ENCODE results near the gene NID2. TPM values are rescaled to one million over a fixed set of nuclear protein-coding genes. Genes with fewer than 3 reads are reported as not detected.

The NID2 gene
- total and polyA plus RNA-seq, 2 experiments from 2014 or later, result 52.8 to 65.7 TPM

- H2AFZ ChIP-seq, result no peak overlapping the region
- H3K9me3 ChIP-seq (ENCODE audit: low read depth), result peaks cover 5% of the 10 kb centered on the region
- no peak for DNase-seq (ENCODE audit: low spot score)
- H3K79me2 ChIP-seq, result no peaks in the 10 kb centered on the region
- 92% methylated on average over 1 of the region's 1 CpG for WGBS (ENCODE audit: low lambda C conversion rate, missing lambda C conversion rate)
- H3K36me3 ChIP-seq (replicated peaks; ENCODE audit: insufficient read depth, low read depth), result no peaks in the 10 kb centered on the region
- no peak overlapping the region for H3K4me3 ChIP-seq
- no peaks in the 10 kb centered on the region for H3K9me2 ChIP-seq (replicated peaks; ENCODE audit: insufficient read depth)
- no peak overlapping the region for H3K27ac ChIP-seq
- no peak overlapping the region for H3K4me2 ChIP-seq
- no peaks in the 10 kb centered on the region for H3K27me3 ChIP-seq
- H4K20me1 ChIP-seq (ENCODE audit: insufficient read depth, poor library complexity, severe bottlenecking), result no peaks in the 10 kb centered on the region
- peaks cover 11% of the 10 kb centered on the region for H3K4me1 ChIP-seq (ENCODE audit: insufficient read depth)
- TF ChIP-seq, protein P1, sequence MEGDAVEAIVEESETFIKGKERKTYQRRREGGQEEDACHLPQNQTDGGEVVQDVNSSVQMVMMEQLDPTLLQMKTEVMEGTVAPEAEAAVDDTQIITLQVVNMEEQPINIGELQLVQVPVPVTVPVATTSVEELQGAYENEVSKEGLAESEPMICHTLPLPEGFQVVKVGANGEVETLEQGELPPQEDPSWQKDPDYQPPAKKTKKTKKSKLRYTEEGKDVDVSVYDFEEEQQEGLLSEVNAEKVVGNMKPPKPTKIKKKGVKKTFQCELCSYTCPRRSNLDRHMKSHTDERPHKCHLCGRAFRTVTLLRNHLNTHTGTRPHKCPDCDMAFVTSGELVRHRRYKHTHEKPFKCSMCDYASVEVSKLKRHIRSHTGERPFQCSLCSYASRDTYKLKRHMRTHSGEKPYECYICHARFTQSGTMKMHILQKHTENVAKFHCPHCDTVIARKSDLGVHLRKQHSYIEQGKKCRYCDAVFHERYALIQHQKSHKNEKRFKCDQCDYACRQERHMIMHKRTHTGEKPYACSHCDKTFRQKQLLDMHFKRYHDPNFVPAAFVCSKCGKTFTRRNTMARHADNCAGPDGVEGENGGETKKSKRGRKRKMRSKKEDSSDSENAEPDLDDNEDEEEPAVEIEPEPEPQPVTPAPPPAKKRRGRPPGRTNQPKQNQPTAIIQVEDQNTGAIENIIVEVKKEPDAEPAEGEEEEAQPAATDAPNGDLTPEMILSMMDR (IDR thresholded peaks at IDR 0.05; ENCODE audit: poor library complexity), result no peak
- TF ChIP-seq EZH2phosphoT487 (IDR thresholded peaks at IDR 0.05; ENCODE audit: low read depth, severe bottlenecking, unreplicated experiment) (no peak), EZH2 (IDR thresholded peaks at IDR 0.05; ENCODE audit: borderline replicate concordance) (no peak)
Observed at GRCh38 chr14:52089218-52089617, 20.4 kb upstream of the NID2 start.

DNA sequence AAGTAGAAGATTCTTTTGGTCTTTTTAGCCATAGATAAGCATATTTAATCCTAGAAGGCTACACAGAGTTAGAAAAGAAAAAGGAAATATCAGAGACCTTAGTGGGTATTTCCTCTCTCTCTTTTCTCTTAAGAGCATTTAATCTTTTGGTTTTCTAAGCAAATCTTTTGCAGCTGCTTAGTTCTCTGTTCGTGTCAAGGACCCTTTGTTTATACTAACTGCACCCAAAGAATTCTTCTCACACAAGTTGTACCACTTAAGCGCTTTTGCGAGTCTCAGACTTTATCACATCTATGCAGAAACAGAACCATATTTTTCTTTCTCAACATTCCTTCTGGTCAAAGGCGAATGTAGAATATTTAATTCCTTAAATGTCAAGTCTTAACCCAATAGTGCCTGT lies 17.9 kb upstream of the NID2 start:
- H3K4me1 ChIP-seq (ENCODE audit: insufficient read depth), result peaks cover 9% of the 10 kb centered on the region
- no peak for DNase-seq (ENCODE audit: low spot score)
- TF ChIP-seq, protein P1 (IDR thresholded peaks at IDR 0.05; ENCODE audit: poor library complexity), result no peak
- no peak for TF ChIP-seq EZH2 (IDR thresholded peaks at IDR 0.05; ENCODE audit: borderline replicate concordance)
- TF ChIP-seq EZH2phosphoT487 (IDR thresholded peaks at IDR 0.05; ENCODE audit: low read depth, severe bottlenecking, unreplicated experiment), result no peak
- H3K79me2 ChIP-seq, result no peaks in the 10 kb centered on the region
- WGBS (ENCODE audit: low lambda C conversion rate, missing lambda C conversion rate), result 19% methylated on average over 4 of the region's 4 CpGs
- peak overlapping the region; percentile 19 for H3K4me2 ChIP-seq
- no peak overlapping the region for H3K4me3 ChIP-seq
- H3K27ac ChIP-seq, result peak overlapping the region; percentile 38
- H3K27me3 ChIP-seq, result no peaks in the 10 kb centered on the region
- peaks cover 6% of the 10 kb centered on the region for H3K9me3 ChIP-seq (ENCODE audit: low read depth)
- H3K9me2 ChIP-seq (replicated peaks; ENCODE audit: insufficient read depth), result no peaks in the 10 kb centered on the region
- H2AFZ ChIP-seq, result no peak overlapping the region
- no peaks in the 10 kb centered on the region for H4K20me1 ChIP-seq (ENCODE audit: insufficient read depth, poor library complexity, severe bottlenecking)
- H3K36me3 ChIP-seq (replicated peaks; ENCODE audit: insufficient read depth, low read depth), result no peaks in the 10 kb centered on the region

DNA sequence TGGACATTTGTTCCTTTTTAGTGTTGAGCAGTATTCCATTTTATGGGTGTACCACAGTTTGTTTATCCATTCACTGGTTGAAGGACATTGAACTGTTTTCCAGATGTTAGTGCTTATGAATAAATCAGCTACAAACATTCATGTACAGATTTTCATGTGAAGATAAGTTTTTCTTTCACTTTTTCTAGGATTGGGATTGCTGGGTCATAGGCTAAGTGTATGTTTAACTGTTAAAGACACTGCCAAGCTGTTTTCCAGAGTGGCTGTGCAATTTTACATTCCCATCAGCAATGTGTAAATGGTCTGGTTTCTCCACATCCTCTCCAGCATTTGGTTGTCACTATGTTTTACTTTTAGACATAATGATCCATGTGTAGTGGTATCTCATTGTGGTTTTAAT lies 14.0 kb upstream of the NID2 start:
- H3K79me2 ChIP-seq, result no peaks in the 10 kb centered on the region
- no peak overlapping the region for H3K4me2 ChIP-seq
- no peak overlapping the region for H3K27ac ChIP-seq
- H2AFZ ChIP-seq, result no peak overlapping the region
- no peaks in the 10 kb centered on the region for H3K27me3 ChIP-seq
- DNase-seq (ENCODE audit: low spot score), result no peak
- H4K20me1 ChIP-seq (ENCODE audit: insufficient read depth, poor library complexity, severe bottlenecking), result no peaks in the 10 kb centered on the region
- TF ChIP-seq, protein P1 (IDR thresholded peaks at IDR 0.05; ENCODE audit: poor library complexity), result no peak
- TF ChIP-seq EZH2phosphoT487 (IDR thresholded peaks at IDR 0.05; ENCODE audit: low read depth, severe bottlenecking, unreplicated experiment), result no peak
- no peak for TF ChIP-seq EZH2 (IDR thresholded peaks at IDR 0.05; ENCODE audit: borderline replicate concordance)
- H3K36me3 ChIP-seq (replicated peaks; ENCODE audit: insufficient read depth, low read depth), result no peaks in the 10 kb centered on the region
- H3K9me3 ChIP-seq (ENCODE audit: low read depth), result peaks cover 6% of the 10 kb centered on the region
- no peak overlapping the region for H3K4me3 ChIP-seq
- peaks cover 24% of the 10 kb centered on the region for H3K4me1 ChIP-seq (ENCODE audit: insufficient read depth)
- H3K9me2 ChIP-seq (replicated peaks; ENCODE audit: insufficient read depth), result no peaks in the 10 kb centered on the region

GRCh38 chr14:52081964-52082363 lies 13.1 kb upstream of the NID2 start:
- no peaks in the 10 kb centered on the region for H3K36me3 ChIP-seq (replicated peaks; ENCODE audit: insufficient read depth, low read depth)
- no peak overlapping the region for H3K4me2 ChIP-seq
- peaks cover 6% of the 10 kb centered on the region for H3K9me3 ChIP-seq (ENCODE audit: low read depth)
- no peaks in the 10 kb centered on the region for H3K27me3 ChIP-seq
- no peaks in the 10 kb centered on the region for H3K9me2 ChIP-seq (replicated peaks; ENCODE audit: insufficient read depth)
- peaks cover 21% of the 10 kb centered on the region for H3K4me1 ChIP-seq (ENCODE audit: insufficient read depth)
- 84% methylated on average over 3 of the region's 3 CpGs for WGBS (ENCODE audit: low lambda C conversion rate, missing lambda C conversion rate)
- H3K27ac ChIP-seq, result no peak overlapping the region
- H3K4me3 ChIP-seq, result no peak overlapping the region
- no peak for DNase-seq (ENCODE audit: low spot score)
- H4K20me1 ChIP-seq (ENCODE audit: insufficient read depth, poor library complexity, severe bottlenecking), result no peaks in the 10 kb centered on the region
- TF ChIP-seq EZH2phosphoT487 (IDR thresholded peaks at IDR 0.05; ENCODE audit: low read depth, severe bottlenecking, unreplicated experiment), result no peak
- H2AFZ ChIP-seq, result no peak overlapping the region
- no peaks in the 10 kb centered on the region for H3K79me2 ChIP-seq
